K562 (cell line): ENCODE measurements around the gene GIGYF1. TPM values are rescaled to one million over a fixed set of nuclear protein-coding genes. Genes with fewer than 3 reads are reported as not detected.

Experiments used
- AFF1 ChIP-seq, 2 experiments: fragments of 450-650 bp; IDR thresholded peaks; 2 replicates each; pipeline ENCODE4 v1.6.1; 2018; ENCODE audit warnings: mild to moderate bottlenecking in 2 of 2, low read depth in 1 of 2; ENCODE audit not compliant: partially characterized antibody in 2 of 2
- CBX3 ChIP-seq, 2 experiments: IDR thresholded peaks; 1 replicate in 1 of 2; 2 replicates in 1 of 2; pipeline ENCODE4 v1.6.1; 2012; ENCODE audit warnings: inconsistent platforms in 2 of 2, low read length in 2 of 2, borderline replicate concordance in 1 of 2, control low read depth in 1 of 2
- CREB1 ChIP-seq, 2 experiments: sonication (generic) in 1 of 2; formaldehyde crosslinking in 1 of 2; IDR thresholded peaks; 2 replicates each; pipeline versions ENCODE4 v1.6.1 to v1.8.0; 2012 to 2022; ENCODE audit warnings: inconsistent platforms in 1 of 2, mild to moderate bottlenecking in 1 of 2, missing genetic modification reagents in 1 of 2, moderate library complexity in 1 of 2
- CREM ChIP-seq: IDR thresholded peaks from 2 replicates; pipeline ENCODE4 v1.6.1; 2014; ENCODE audit warnings: antibody characterized with exemption, low read depth
- ETS2 ChIP-seq: IDR thresholded peaks from 2 replicates; pipeline ENCODE4 v1.6.1; 2016; ENCODE audit warnings: borderline replicate concordance, missing genetic modification characterization, mild to moderate bottlenecking, moderate library complexity, missing compliant biosample characterization; ENCODE audit not compliant: poor library complexity, severe bottlenecking
- GABPB1 ChIP-seq: sonication (generic); formaldehyde crosslinking; IDR thresholded peaks from 2 replicates; pipeline ENCODE4 v1.8.0; 2022; ENCODE audit warnings: mild to moderate bottlenecking, missing genetic modification reagents
- MITF ChIP-seq: IDR thresholded peaks from 2 replicates; pipeline ENCODE4 v1.6.1; 2014; ENCODE audit warnings: antibody characterized with exemption
- MYC ChIP-seq, 2 experiments: fragments of 250-450 bp in 1 of 2; sonication (Bioruptor Pico) in 1 of 2; IDR thresholded peaks; 2 replicates each; pipeline versions ENCODE4 v1.5.1 to v1.6.1; 2012 to 2021; ENCODE audit warnings: low read depth in 2 of 2, borderline replicate concordance in 1 of 2, improper control_type of control experiment in 1 of 2, low read length in 1 of 2, mild to moderate bottlenecking in 1 of 2, moderate library complexity in 1 of 2
- NR3C1 ChIP-seq: sonication (generic); formaldehyde crosslinking; IDR thresholded peaks from 2 replicates; pipeline ENCODE4 v1.8.1; 2022; ENCODE audit warnings: missing genetic modification reagents
- NUFIP1 ChIP-seq: fragments of 450-650 bp; IDR thresholded peaks from 2 replicates; pipeline ENCODE4 v1.6.1; 2018; ENCODE audit not compliant: partially characterized antibody
- POLR2A ChIP-seq: fragments of 450-650 bp; conservative IDR thresholded peaks from 2 replicates; pipeline ENCODE4 v1.6.1; 2016
- POLR2H ChIP-seq: IDR thresholded peaks from 2 replicates; pipeline ENCODE4 v1.6.1; 2016; ENCODE audit warnings: missing genetic modification characterization, low read depth, mild to moderate bottlenecking, control low read depth, missing compliant biosample characterization, moderate library complexity
- RB1 ChIP-seq: fragments of 450-650 bp; IDR thresholded peaks from 2 replicates; pipeline ENCODE4 v1.6.1; 2017; ENCODE audit warnings: low read depth, mild to moderate bottlenecking
- RBFOX2 ChIP-seq: fragments of 200-400 bp; formaldehyde crosslinking; IDR thresholded peaks from 2 replicates; pipeline ENCODE4 v1.6.1; 2017; ENCODE audit warnings: low read depth, mild to moderate bottlenecking, low read length, moderate library complexity
- RCOR1 ChIP-seq, 2 experiments: IDR thresholded peaks; 2 replicates each; pipeline ENCODE4 v1.6.1; 2012; ENCODE audit warnings: low read depth in 2 of 2, low read length in 2 of 2, borderline replicate concordance in 1 of 2, improper control_type of control experiment in 1 of 2
- SP1 ChIP-seq: sonication (generic); formaldehyde crosslinking; IDR thresholded peaks from 2 replicates; pipeline ENCODE4 v1.8.1; 2022; ENCODE audit warnings: mild to moderate bottlenecking, missing genetic modification reagents
- TAF9B ChIP-seq: fragments of 450-650 bp; IDR thresholded peaks from 2 replicates; pipeline ENCODE4 v1.6.1; 2018; ENCODE audit warnings: mild to moderate bottlenecking; ENCODE audit not compliant: partially characterized antibody
- TRIM28 ChIP-seq: fragments of 450-650 bp; IDR thresholded peaks from 2 replicates; pipeline ENCODE4 v1.6.1; 2017
- ZFX ChIP-seq: sonication (generic); formaldehyde crosslinking; IDR thresholded peaks from 2 replicates; pipeline ENCODE4 v1.8.0; 2022; ENCODE audit warnings: mild to moderate bottlenecking, missing genetic modification reagents, moderate library complexity
- ZNF431 ChIP-seq: sonication (generic); formaldehyde crosslinking; IDR thresholded peaks from 2 replicates; pipeline ENCODE4 v1.8.0; 2022; ENCODE audit warnings: mild to moderate bottlenecking, missing genetic modification reagents
- ZNF583 ChIP-seq: fragments of 250-450 bp; sonication (Bioruptor Pico); IDR thresholded peaks from 2 replicates; pipeline ENCODE4 v1.4.0; 2020
- ZNF655 ChIP-seq: fragments of 250-450 bp; sonication (Bioruptor Pico); IDR thresholded peaks from 2 replicates; pipeline ENCODE4 v1.5.0; 2021
- polyA plus RNA-seq, 8 experiments: library from polyadenylated mRNA; depleted of rRNA in 4 of 8; stranded (reverse) in 5 of 8; unstranded in 3 of 8; fragments of >200 nt; fragmentation: Nextera tagmentation in 2 of 8; fragmentation: Illumina TruSeq in 1 of 8; extraction: Ambion mirVana in 2 of 8; extraction: Trizol in 1 of 8; gene quantifications; 2 replicates each; pipeline versions ENCODE4 v1.2.1 to v1.2.3, GENCODE V29; 2011 to 2014; ENCODE audit warnings: inconsistent platforms in 1 of 8, missing spikeins in 1 of 8
- total RNA-seq, 7 experiments: library from RNA; depleted of rRNA in 6 of 7; stranded (reverse); fragments of >200 nt in 6 of 7; fragmentation: Illumina TruSeq in 2 of 7; extraction: Trizol in 2 of 7; gene quantifications; 2 replicates each; pipeline versions ENCODE4 v1.2.1 to v1.2.3, GENCODE V29; 2011 to 2021; ENCODE audit warnings: low replicate concordance in 1 of 7

The GIGYF1 gene
- total and polyA plus RNA-seq, 9 of the 15 experiments (the other 6 are each of a cell fraction or from before 2014, with no cell fraction given): 0.56 to 76.2 (median 16.8) TPM

- no peak for TF ChIP-seq ZNF655 (CRISPR knock-in tag)
- TF ChIP-seq MYC (IDR thresholded peaks at IDR 0.05; ENCODE audit: low read depth, low read length): no peak
- no peak for TF ChIP-seq MYC (CRISPR knock-in tag; IDR thresholded peaks at IDR 0.05; ENCODE audit: borderline replicate concordance, low read depth)
- TF ChIP-seq ZFX (CRISPR knock-in tag): peak; percentile 31; the same call in 1 of the 2 replicates
- peak; percentile 67 for TF ChIP-seq CREM
- no peak for TF ChIP-seq NUFIP1
- no peak for TF ChIP-seq POLR2A
- TF ChIP-seq TAF9B: no peak
- peak; percentile 99 for TF ChIP-seq RB1
- TF ChIP-seq GABPB1 (CRISPR knock-in tag): peak; percentile 80
- TF ChIP-seq TRIM28: no peak
- TF ChIP-seq AFF1 (IDR thresholded peaks at IDR 0.05; ENCODE audit: low read depth in 1 of 2, partially characterized antibody in 2 of 2): peak in 1 of 2 experiments; percentile 90
- peak; percentile 55; the same call in 1 of the 2 replicates for TF ChIP-seq ZNF431 (CRISPR knock-in tag)
- peak in 1 of 2 experiments; percentile 89; a peak in 2 of 4 replicates for TF ChIP-seq RCOR1 (IDR thresholded peaks at IDR 0.05; ENCODE audit: borderline replicate concordance in 1 of 2, low read depth in 2 of 2, low read length in 2 of 2)
- no peak for TF ChIP-seq MITF
- no peak for TF ChIP-seq ZNF583 (CRISPR knock-in tag)
- no peak for TF ChIP-seq POLR2H (tag)
- peak; percentile 91; the same call in 1 of the 2 replicates for TF ChIP-seq NR3C1
- 0 out of 2 replicates have a peak, but pooled peaks have one; percentile 39 for TF ChIP-seq CREB1 (IDR thresholded peaks at IDR 0.05)
- TF ChIP-seq CREB1 (CRISPR knock-in tag; IDR thresholded peaks at IDR 0.05): peak; percentile 74
- peak; percentile 89 for TF ChIP-seq SP1 (CRISPR knock-in tag)
- TF ChIP-seq CBX3 (IDR thresholded peaks at IDR 0.05; ENCODE audit: borderline replicate concordance in 1 of 2, low read length in 2 of 2): peak in 1 of 2 experiments; percentile 80; a peak in 2 of 3 replicates
- peak; percentile 43; the same call in 1 of the 2 replicates for TF ChIP-seq RBFOX2
- TF ChIP-seq ETS2 (tag): no peak
Observed at GRCh38 chr7:100655908-100656674, 38.0 kb downstream of the GIGYF1 start, which contains the start of gene ACTL6B (continued).
